ENCODE results near the gene ZNF143.

ZNF143 gene

DNA sequence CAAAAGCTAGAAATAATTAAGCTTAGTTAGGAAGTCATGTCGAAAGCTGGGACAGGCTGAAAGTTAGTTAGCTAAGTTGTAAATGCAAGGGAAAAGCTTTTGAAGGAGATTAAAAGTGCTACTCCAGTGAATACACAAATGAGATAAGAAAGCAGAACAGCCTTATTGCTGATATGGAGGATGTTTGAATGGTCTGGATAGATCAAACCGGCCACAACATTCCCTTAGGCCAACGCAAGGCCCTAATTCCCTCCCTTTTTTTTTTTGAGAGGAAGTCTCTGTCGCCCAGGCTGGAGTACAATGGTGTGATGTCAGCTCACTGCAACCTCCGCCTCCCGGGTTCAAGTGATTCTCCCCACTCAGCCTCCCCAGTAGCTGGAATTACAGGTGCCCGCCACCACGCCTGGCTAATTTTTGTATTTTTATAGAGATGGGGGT lies 89.4 kb downstream of the ZNF143 start:
- DNase-seq: no peak

DNA sequence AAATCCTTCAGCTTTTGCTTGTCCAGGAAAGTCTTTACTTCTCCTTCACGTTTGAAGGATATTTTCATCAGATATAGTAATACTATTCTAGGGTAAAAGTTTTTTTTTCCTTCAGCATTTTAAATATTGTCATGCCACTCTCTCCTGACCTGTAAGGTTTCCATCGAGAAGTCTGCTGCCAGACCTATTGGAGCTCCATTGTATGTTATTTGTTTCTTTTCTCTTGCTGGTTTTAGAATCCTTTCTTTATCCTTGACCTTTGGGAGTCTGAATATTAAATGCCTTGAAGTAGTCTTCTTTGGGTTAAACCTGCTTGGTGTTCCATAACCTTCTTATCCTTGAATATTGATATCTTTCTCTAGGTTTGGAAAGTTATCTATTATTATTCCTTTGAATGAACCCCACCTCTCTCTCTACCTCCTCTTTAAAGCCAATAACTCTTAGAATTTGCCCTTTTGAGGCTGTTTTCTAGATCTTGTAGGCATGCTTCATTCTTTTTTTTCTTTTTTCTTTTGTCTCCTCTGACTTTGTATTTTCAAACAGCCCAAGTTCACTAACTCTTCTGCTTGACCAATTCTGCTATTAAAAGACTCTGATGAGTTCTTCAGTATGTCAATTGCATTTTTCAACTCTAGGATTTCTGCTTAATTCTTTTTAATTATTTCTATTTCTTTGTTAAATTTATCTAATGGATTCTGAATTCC lies 100.6 kb downstream of the ZNF143 start:
- no peak for DNase-seq

DNA sequence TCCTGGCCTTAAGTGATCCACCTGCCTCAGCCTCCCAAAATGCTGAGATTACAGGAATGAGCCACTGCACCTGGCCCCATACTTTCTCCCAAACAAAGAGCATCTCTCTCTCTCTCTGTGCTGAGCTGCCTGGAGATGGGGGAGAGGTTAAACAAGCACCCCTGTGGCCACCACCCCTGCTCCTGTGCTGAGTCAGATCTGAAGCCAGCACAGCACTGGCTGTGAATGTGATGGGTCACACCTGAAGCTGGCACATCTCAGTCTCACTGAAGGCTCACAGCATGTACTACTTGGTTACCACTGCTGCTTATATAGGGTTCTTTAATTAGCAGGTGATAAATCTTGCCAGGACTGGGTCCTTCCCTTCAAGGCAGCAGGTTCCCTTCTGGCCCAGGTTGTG lies 101.9 kb downstream of the ZNF143 start:
- no peak for DNase-seq

DNA sequence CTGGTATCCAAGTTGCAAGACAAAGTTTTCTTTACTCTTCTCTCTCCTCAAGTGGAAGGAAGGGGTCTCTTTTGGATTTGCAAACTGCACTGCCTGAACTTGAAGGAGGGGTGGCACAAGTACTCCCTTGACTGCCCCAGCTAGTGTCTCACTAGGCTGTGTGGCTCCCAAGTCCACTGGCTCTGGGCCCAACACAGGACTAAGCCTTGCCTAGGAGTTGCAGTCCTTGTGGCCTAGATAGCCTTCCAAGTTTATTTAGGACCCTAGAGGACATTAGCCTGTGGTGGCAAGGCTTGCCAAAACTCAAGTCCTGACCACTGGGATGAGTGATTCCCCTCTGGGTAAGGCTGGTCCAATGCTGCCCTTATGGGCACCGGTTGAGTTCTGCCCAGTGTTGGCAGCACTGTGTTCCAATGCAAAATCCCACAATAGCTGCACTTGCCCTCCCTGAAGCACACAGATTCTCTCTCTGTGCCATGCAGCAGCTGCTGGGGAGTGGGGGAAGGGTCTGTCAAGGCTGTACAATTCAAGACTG lies 102.5 kb downstream of the ZNF143 start:
- no peak for DNase-seq

DNA sequence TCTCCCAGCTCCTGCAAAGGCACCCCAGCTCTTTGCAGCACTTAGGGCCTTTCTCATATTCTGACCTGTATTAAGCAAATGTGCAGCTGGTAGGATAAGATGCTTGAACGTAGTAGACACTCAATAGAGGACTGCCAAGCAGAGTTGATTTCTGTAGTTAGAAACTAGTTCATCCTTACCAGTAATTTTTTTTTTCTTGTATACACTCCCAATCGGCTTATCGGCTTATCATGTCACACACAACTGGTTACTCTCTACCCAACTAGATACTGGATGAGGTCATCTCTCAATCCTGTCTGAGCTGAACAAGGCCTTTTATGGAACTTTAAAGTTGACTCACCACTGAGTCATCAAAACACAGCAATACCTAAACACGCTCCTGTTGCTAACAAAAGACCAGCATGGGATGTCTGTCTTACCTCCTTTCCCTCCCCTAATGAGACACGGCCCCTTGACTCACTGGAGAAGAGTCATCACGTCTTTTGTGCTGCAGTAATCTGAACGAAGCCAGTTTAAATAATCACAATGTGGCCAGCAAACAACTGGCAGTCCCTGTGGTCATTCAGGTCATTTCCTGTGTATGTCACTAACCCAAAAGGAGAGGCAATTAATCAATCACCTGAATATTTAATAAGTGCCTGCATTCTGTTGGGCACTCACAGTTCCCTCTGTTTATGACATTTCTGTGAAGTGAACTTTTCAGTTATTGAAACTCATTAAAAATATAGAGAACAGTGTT lies 105.2 kb downstream of the ZNF143 start:
- no peak for DNase-seq

DNA sequence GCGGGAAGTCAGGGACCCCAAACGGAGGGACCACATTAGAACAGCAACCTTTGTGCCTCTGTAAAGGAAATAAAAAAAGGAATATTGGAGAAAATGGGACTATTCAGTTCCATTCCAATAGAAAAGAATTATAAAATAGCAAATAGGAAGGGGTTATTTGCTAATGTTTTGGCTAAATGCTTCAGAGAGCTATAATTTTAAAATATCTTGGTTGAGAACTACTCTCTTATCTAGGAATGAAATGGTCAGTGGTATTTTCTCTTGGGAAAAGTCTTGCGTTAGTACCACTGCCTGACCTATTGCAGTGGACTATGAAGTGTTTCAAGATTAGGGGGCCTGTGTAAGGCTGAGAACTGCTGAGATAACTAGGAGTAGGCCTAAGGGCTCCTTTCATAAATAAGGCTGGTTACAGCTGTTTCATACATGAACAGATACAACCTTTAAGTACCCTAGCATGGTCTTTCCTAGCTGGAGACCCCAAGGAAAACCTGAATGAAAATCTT lies 105.8 kb downstream of the ZNF143 start:
- DNase-seq: no peak

DNA sequence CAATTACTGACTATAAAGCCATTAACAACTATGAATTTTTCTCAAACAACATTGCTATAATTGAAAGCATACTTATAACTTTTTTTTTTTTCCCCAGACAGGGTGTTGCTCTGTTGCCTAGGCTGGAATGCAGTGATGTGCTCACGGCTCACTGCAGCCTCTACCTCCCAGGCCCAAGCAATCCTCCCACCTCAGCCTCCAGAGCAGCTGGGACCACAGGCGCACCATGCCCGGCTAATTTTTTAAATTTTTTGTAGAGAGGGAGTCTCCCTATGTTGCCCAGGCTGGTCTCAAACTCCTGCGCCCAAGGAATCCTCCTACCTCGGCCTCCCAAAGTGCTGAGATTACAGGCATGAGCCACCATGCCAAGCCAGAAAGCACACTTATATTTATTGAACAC lies 106.6 kb downstream of the ZNF143 start:
- no peak for DNase-seq

DNA sequence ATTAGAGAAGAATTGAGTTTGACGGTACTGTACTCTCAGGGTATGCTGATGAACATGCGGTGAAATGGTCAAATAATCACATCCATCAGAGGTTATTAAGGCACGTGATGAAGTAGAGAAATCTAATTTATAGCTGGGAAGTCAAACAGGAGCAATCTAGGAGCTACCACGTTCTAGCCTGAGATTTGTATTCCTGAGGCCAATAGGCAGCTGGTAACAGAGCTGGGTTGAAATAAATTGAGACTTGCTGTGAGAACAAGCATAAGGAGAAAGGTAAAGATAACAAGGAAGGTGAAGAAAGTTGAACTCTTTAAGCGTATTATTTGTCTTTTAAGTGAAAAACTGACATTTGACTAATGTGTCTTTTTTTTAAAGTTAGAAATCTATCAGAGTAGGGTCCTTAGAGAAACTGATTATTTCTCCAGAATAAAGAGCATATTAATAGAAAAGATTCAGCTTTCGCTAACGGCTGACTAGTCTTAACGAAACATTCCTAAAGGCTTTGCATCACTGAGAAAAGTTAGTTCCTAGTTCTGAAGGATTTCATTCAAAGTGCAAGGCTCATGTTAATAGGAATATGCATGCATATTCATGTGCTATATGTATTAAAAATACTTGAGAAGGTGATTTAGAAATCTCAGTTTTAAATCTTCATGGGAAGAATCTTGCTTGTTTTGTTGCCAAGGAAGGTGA lies 107.5 kb downstream of the ZNF143 start:
- DNase-seq: no peak

DNA sequence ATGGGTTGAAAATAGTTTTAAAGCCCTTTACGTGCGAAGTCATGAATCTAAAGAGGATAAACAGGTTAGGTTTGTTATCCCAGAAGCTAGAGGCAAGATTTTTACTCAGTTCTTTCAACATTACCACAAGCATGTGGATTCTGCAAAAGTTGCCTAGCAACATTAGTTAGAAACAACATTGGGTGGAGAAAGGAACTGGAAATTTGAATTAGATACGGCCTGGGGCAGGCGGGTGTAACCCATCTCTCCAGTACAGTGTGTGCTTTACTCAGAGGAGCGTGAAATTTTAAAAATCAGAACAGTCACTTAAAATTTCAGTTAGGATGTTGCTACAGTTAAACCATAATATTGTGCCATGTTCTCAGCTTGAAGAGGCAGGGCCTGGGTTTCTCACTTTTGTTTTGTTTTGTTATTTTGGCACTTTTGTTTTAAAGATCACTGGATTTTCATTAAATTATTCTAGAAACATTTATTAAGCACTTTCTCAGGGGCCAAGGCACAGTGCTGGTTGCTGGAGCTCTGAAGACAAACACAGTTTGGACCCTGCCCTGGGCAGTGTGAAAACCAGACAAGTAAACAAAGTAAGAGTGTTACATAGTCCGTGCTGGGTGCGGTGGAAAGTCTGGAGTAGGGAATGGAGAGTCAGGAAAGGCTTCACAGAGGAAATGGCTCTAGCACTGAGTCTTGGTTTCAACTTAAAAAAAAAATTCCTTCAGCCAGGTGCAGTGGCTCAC lies 108.2 kb downstream of the ZNF143 start:
- peak; percentile 80 for DNase-seq

DNA sequence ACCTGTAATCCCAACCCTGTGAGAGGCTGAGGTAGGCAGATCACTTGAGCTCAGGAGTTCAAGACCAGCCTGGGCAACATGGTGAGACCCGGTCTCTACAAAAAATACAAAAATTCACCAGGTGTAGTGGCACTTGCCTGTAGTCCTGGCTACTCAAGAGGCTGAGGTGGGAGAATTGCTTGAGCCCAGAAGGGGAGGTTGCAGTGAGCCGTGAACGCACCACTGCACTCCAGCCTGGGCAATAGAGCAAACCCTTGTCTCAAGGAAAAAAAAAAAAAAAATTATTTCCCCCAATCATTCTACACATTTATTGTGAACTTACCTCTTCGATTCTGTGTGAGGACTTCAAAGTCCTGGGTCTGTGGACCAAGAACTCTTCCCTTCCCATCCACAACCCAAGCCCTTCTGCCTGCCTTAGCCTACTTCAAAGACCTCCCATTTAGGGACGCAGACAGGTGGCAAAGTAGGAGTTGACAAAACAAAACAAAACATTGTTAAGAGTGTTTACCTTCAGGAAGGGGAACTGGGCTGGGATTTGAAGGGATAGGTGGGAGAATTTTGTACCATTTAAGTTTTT lies 108.9 kb downstream of the ZNF143 start:
- no peak for DNase-seq

DNA sequence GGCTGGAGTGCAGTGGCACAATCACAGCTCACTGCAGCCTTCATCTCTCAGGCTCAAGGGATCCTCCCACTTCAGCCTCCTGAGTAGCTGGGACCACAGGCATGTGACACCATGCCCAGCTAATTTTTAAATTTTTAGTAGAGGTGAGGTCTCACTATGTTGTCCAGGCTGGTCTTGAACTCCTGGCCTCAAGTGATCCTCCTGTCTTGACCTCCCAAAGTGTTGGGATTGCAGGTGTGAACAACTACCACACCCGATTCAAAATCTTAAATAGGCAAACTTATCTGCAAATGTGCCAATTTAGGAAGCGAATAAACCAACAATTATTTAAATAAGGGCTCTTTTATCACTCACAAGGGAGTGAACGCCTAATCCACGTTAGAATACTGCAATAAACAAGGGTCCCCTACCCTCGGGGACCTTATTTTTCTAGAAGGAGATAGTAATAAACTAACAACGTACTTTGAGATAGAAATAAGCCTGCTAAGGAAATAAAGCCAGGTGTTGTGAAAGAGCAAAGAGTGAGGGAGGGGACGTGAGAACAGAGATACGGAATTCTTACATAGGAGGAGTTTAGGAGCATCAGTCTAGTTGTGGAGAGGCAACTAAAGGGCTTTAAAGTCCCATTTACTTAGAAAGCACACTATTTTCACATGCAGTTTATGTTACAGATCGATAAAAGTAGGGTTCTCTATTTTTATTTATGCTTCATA lies 109.7 kb downstream of the ZNF143 start:
- no peak for DNase-seq

DNA sequence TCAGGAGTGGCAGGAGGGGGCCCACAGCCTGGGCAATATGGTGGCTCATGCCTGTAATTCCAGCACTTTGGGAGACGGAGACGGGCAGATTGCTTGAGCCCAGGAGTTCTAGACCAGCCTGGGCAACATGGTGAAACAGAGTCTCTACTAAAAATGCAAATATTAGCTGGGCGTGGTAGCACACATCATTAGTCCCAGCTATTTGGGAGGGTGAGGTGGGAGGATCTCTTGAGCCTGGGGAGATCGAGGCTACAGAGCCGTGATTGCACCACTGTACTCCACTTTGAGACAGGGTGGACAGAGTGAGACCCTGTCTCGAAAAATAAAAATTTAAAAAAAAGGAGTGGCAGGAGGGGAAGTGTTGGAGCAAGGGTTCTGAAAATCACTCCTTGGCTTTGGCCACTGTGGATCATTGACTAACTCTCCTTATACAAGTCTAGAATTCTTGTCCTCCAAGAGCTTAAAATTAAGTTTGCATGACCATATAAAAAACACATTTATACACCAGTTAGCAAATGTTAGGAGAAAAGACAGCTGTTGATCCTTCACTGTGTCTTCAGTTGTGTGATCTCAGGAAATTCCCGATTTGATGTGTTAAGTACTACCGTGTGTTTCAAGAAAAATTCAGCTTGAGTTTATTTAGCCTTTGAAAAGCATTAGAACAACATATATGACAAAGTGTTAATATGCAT lies 110.4 kb downstream of the ZNF143 start:
- DNase-seq: no peak

DNA sequence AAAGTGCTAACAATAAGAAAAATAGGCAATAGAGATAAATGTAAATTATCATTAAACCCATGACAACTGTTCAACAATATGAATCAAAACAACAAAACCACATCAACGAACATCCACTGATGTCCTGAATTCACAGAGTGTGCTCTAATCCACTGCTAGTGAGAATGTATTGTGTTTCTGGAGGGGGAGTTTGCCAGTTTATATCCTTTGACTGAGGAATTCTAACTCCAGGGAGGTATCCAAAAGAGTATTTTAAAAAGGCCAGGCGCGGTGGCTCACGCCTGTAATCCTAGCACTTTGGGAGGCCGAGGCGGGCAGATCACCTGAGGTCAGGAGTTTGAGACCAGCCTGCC lies 110.9 kb downstream of the ZNF143 start:
- DNase-seq: no peak

DNA sequence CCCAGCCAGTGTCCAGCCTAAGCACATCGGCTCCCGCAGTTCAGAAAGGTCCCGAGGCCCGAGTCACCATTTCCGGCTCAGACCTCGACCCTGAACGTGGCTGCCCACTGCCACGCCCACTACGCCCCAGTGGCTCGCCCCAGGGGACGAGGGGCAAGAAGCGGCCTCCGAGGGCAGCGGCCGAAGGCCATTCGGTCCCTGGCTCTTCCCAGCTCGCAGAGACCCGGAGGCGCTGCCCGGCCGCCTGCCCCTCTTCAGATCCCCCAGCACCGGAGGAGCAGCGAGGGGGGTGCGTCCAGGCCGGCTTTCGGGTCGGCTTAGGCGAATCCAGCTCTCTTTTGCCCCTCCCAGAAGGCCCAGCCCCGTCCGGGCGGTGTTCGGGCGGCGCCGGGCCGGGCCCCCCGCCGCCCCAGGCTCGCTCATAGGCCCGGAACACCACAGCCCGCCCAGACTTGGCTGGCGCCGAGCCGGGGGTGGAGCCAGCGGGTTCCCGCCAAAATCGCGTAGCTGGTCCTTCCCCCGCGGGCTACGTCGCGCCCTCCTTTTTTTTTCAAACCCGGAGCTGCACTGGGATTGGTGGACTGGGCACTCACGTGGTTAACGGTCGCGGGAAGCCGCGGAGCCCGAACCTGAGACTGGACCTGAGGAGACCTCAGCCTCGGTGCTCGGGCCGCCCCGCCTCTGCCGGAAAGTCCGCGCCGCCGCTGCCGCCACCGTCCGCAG lies 112.4 kb downstream of the ZNF143 start, which contains the start of gene WEE1:
WEE1 (plus strand) TSS at position 619 of the 723 bp plus-strand sequence. CDS start 264 bp downstream, outside the sequence.
- DNase-seq: peak; percentile 100

DNA sequence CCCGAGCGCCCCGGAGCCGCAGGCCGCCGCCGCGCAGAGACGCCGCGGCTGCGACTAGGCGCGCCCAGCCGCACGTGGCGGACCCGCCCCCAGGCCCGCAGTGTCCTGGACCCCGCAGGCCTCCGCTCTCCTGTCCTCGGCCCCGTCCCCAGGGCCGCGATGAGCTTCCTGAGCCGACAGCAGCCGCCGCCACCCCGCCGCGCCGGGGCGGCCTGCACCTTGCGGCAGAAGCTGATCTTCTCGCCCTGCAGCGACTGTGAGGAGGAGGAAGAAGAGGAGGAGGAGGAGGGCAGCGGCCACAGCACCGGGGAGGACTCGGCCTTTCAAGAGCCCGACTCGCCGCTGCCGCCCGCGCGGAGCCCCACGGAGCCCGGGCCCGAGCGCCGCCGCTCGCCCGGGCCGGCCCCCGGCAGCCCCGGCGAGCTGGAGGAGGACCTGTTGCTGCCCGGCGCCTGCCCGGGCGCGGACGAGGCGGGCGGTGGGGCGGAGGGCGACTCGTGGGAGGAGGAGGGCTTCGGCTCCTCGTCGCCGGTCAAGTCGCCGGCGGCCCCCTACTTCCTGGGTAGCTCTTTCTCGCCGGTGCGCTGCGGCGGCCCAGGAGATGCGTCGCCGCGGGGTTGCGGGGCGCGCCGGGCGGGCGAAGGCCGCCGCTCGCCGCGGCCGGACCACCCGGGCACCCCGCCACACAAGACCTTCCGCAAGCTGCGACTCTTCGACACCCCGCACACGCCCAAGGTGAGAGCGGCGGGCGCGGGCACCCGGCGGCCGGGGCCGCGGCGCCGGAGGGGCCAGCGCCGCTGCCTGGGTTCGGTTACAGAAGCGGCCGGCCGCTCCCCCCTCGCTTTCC lies 113.2 kb downstream of the ZNF143 start:
- DNase-seq: no peak

DNA sequence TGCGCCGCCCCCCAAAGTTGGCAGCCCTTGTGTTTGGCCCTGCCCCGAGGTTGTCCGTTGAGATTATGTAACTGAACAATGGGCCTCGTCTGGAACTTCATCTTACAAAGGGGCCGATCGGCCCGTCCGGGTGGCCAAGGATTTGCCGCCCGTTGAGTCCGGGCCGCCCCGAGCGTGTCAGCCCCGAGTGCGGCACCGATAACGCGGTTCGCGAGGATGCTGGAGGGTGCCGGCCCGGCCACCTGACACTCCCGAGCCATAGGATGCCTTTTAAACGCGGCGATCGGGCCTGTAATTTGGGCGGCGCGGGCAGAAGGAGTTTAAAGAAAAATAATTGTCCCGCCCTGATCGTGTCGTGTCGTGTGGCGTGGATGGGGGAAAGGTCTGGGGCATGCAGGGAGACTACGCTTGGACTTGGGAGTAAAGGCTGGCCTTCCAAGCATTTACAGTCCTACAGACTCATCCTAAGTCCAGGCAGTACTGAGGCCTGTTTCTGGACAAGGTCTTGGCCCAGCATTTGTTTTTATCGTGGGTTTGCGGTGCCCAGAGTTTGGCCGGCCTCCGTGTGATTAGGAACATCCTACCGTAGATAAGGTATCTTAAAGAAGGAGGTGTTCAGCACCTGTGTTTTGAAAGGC lies 113.9 kb downstream of the ZNF143 start:
- DNase-seq: peak; percentile 59

DNA sequence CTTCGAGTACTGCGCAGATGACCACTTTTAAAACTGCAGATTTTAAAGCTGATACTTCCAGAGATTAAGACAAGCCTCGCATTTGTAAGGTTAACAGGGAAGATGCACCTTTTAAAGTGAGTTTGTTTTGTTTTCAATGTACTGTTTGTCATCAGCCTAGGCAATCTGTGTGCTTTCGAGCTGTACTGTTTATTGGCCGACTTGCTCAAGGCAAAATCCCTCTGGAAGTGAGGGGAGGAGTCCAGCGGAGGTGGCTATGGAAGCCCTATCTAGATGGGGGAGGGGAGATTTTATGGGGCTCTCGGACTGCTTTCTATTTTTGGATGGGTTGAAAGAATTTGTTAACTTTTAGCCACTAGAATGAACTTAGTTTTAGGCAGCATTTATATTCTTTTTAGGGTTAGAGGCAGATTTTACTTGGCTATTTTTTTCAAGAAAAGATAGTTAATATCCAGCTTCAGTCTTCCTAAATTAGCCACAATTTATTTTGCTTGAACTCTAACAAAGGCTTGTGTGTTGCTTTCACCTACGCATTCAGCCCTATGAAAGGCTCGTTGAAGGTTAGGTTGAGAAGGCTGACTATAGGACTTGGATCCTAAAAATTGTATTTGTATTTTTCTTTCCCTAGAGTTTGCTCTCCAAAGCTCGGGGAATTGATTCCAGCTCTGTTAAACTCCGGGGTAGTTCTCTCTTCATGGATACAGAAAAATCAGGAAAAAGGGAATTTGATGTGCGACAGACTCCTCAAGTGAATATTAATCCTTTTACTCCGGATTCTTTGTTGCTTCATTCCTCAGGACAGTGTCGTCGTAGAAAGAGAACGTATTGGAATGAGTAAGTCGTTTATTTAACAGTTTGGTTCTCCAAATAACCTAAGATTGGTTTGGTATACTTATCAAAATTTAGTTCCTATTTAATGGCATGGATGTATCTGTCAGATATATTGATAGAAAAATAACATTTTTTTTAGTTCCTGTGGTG lies 114.7 kb downstream of the ZNF143 start:
- DNase-seq: peak; percentile 78

Measured in right hindlimb (tissue), 1 donor.